Inflammatory macrophage treated with lipopolysaccharide for 4 hours (primary cell): ENCODE measurements around the gene ZFP36L1.
A peak's percentile ranks its signal among the peaks of the same experiment; 100 is the strongest.

Experiments used
- DNase-seq: peaks from one replicate; pipeline ENCODE4 v3.0.0-alpha.2; 2020

Gene ZFP36L1

GRCh38 chr14:68815298-68816182 is 22.7 kb upstream of the ZFP36L1 start:
- no peak for DNase-seq

GRCh38 chr14:68814539-68815297 is 21.9 kb upstream of the ZFP36L1 start:
- DNase-seq = peak; percentile 34

- no peak for DNase-seq
Measured at GRCh38 chr14:68814238-68814538, 21.3 kb upstream of the ZFP36L1 start.

DNA sequence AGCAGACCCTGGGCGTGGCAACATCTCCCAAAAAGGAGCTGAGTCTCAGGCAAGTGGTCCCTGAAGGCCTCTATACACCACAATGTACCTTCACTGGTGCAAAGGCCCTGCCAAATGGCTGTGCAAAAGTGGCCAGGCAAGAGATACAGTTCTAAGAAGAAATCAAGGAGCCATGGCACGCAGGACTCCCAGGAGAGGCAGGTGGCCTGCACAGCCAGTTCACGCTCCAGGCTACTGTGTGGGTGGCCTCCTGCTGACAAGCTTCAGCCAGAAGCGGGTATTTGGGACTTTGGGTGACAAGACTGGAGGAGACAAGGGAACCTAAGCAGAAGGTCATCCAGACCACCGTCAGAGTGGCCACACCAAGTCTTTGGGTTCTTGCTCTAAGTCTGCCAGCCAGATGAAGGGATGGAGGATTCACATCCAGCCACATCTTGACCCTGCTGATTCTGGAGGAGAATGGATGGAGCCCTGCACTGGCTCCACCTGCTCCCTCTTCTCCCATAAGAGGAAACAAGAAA is 20.5 kb upstream of the ZFP36L1 start:
- no peak for DNase-seq

DNA sequence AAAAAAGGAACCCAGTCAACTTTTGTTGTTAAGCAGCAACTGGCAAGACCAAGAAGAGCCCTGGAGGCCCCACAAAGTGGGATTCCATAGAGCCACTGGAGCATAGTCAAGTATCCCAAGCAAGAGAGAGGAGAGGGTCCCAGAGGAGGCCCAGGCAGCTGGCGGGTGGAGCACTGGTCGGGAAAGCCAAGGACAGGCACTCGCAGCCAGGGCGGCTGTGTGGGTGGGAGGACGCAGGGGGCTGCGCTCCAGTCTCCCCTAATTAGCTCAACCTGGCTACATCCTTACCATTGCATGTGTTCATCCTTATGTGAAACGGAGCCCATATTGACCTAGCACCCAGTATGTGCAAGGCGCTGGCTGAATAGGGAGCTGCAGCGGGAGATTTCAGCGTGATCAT is 18.3 kb upstream of the ZFP36L1 start:
- DNase-seq = no peak

DNA sequence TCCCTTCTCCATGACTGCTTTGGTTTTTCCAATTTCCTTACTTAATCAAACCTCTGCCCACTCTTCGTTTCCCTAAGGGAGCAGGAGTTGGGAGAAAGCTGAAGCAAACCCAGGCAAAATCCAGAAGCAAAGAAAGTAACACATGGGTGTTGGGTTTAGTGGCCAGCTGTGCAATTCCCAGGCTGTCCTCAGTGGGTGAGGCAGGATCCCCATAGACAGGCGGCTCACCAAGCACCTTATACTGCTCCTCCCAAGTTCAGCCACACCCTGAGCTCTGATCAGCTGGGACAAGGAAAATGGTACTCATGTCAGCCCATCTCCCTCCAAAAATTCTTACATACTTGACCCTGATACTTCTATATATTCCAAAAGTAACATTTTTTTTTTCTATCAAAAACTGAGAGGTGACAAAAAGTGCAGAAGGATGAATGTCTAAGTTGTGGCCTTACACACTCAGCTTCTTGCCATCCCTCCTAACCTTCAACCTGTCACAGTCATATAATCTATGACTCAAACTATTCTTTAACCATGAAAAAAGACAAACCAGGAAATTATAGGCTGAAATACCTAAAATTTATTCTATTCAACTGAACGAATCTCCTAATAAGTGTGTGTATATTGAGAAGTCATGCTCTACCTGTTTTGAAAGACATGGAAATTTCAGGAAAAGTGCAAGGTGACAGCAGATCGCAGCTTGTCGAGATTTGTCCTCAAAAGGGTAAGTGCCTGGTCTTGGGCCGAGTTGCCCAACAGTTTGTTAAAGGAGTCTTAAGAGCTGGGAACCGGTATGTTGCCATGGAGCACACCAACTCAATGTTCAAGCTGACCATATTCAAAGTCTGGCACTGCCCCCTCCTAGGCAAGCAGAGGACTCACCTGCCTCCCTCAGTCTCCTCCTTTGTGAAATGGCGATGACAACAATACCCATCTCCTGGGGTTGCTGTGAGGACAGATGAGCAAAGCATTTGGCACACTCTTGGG is 17.6 kb upstream of the ZFP36L1 start:
- no peak for DNase-seq

DNA sequence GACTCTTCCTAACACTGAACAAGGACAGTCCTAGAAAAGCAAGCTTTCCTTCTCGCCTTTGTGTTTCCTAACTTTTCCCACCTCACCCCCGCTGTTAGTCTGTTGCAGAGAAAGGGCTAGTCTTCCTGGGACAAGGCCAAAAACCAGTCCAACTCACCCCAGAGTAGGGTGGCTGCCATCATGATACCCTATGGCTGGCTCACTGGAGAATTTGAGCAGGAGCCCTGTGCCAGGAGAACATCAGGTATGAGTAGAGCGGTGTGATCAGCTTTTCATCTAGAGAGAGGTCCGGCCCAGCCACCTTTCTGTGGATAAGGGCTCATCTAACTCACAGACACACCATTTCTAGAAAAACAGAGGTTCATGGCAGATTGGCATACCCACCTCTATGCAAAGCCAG is 16.7 kb upstream of the ZFP36L1 start:
- no peak for DNase-seq

DNA sequence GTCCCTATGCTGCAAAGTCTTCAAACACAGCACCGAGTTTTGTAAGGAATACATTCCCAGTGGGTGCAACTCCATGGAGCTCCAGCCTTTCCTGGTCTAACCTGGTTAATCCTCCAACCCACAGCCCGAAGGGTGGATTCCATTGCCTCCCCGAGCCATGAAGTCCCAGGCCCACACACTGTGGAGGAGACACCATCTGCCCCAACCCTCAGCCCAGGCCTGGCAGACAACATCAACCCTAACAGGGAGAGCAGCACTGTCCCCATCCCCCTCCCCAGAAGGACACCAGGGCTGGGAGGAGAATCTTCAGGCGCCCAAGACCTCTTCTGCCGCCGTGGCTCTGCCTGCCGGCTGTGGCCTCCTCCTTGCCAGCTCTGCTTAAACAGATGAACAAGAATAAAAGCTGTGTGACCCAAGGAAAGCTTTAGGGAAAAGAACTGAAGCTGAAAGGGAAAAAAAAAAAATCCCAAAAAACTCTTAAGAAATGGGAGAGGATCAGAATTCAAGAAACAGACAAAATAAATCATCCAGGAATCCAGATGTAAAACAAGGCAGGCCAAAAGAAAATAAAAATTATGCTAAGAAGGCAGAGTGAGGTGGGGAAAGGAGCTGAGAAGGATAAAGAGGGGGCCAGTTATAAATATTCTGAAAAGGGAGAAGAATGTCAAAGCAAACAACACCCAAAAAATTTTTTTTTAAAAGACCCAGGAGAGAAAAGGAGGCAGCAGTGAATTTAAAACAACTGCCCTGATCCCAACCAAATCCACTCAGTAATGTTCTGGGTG is 16.0 kb upstream of the ZFP36L1 start:
- no peak for DNase-seq

- no peak for DNase-seq
Measured at GRCh38 chr14:68807987-68808386, 15.1 kb upstream of the ZFP36L1 start.

GRCh38 chr14:68807148-68807600 is 14.3 kb upstream of the ZFP36L1 start:
- DNase-seq = peak; percentile 61

DNA sequence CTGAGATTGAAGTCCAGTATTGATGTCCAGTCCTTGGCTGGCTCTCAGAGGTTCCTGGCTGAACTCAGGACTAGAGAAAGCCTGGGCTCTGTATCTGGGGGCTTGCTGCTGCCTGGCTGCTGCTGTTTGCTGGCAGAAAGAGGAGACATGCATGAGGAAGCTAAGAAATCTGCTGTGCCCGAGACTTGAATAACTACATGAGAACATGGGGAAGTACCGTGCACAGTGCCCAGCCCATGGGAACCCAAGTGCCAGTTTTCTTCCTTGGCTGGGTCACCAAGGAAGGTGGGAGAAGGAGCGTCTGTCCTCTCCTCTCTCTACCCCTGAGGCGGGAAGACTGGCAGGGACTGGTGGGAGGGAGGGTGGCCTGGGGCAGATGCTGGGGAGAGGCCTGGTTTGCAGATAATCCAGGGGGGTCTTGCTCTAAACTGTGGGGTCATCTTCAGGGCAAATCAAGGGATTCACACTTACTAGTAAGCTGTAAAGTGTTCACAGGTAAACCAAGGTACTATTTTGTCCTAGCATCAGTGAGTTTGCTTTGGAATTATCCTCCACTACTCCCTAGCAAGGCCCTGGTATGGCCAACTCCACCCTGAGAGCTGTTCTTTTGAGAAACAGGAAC is 13.8 kb upstream of the ZFP36L1 start:
- peak; percentile 61 for DNase-seq

DNA sequence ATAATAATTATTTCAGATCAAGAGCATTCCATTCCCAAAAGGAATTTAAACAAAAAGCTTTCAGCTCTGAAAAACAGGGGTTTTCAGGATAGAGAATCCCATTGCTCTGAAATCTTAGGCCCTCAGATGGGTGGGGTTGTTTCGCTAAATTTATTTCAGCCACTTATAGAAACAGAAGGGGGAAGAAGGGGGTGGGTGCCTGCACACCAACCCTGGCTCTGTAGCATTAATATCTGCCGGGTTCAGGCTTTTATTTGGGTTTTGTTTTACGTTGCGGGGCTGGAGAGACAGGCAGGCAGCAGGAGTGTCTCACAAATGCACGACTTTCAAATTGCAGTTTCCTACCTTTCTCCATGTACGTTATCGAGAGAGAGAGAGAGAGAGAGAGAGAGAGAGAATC is 12.5 kb upstream of the ZFP36L1 start:
- no peak for DNase-seq

GRCh38 chr14:68801631-68802030 is 8.8 kb upstream of the ZFP36L1 start:
- no peak for DNase-seq

DNA sequence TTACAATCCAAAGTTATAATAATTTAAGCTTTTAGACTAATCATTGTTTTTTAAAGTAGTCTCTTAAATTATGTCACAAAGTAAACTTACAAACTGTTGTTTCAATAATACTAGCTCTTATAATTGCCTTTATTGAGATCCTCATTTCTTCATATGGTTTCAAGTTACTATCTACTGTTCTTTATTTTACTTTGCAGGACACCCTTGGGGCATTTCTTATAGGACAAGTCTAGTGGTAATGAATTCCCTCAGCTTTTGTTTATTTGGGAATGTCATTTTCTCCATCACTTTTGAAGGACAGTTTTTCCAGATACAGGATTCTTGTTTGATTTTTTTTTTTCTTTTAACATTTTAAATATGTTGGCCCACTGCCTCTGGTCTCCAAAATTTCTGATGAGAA is 8.1 kb upstream of the ZFP36L1 start:
- DNase-seq = no peak

GRCh38 chr14:68800390-68800789 is 7.5 kb upstream of the ZFP36L1 start:
- DNase-seq = no peak

DNA sequence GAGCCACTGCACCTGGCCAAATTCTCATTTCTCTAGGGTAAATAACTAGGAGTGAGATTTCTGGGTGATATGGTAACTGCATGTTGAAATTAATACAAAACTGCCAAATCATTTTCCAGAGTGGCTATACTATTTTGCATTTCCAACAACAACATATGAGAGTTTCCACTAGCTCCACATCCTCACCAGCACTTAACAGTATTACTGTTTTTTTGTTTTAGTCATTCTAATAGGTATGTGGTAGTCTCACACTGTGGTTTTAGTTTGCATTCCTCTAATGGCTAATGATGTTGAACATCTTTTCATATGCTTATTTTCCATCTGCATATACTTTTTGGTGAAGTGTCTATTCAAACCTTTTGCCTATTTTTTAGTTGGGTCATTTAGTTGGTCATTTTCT is 5.8 kb upstream of the ZFP36L1 start:
- DNase-seq = no peak

- no peak for DNase-seq
Measured at GRCh38 chr14:68797121-68797670, 4.3 kb upstream of the ZFP36L1 start.

GRCh38 chr14:68796418-68797101 is 3.7 kb upstream of the ZFP36L1 start:
- DNase-seq = peak; percentile 22

GRCh38 chr14:68795597-68796417 is 2.9 kb upstream of the ZFP36L1 start:
- DNase-seq = peak; percentile 81
